Neural cell (in vitro differentiated cells): Measurements from ENCODE around the gene FRK. TPM values are rescaled to one million over a fixed set of nuclear protein-coding genes. Genes with fewer than 3 reads are reported as not detected.

Experiments
- H2AFZ ChIP-seq: fragments of 200-600, 300-800 bp; sonication (generic), shearing (Covaris generic); 2 replicates; pipeline ENCODE4 v1.6.0; 2014; ENCODE audit warnings: low read depth, mild to moderate bottlenecking, antibody characterized with exemption, low read length, moderate library complexity
- H3F3A ChIP-seq: fragments of 200-600 bp; shearing (Covaris generic); 2 replicates; pipeline ENCODE4 v1.6.1; 2016; ENCODE audit warnings: mild to moderate bottlenecking, moderate library complexity, mixed read lengths, antibody characterized with exemption, low read length; ENCODE audit not compliant: insufficient read depth, poor library complexity, severe bottlenecking
- H3K27ac ChIP-seq: fragments of 200-600, 300-800 bp; sonication (generic), shearing (Covaris generic); 2 replicates; pipeline ENCODE4 v1.5.1; 2014; ENCODE audit warnings: mild to moderate bottlenecking, low read length, moderate library complexity
- H3K27me3 ChIP-seq: fragments of 300-800, 200-600 bp; sonication (generic), shearing (Covaris generic); 2 replicates; pipeline ENCODE4 v1.6.0; 2014; ENCODE audit warnings: mild to moderate bottlenecking, low read depth, low read length, moderate library complexity; ENCODE audit not compliant: insufficient read depth
- H3K36me3 ChIP-seq: fragments of 300-800, 200-600 bp; sonication (generic), shearing (Covaris generic); 2 replicates; pipeline ENCODE4 v1.5.1; 2014; ENCODE audit warnings: mild to moderate bottlenecking, antibody characterized with exemption, low read length, moderate library complexity; ENCODE audit not compliant: insufficient read depth
- H3K4me2 ChIP-seq: fragments of 300-800, 200-600 bp; sonication (generic), shearing (Covaris generic); 2 replicates; pipeline ENCODE4 v1.6.0; 2014; ENCODE audit warnings: mild to moderate bottlenecking, low read length
- H3K4me3 ChIP-seq: fragments of 300-800, 200-600 bp; sonication (generic), shearing (Covaris generic); 2 replicates; pipeline ENCODE4 v1.5.1; 2014; ENCODE audit warnings: mild to moderate bottlenecking, low read length, moderate library complexity
- H3K79me2 ChIP-seq: fragments of 200-600 bp; shearing (Covaris generic); replicated peaks from 2 replicates; pipeline ENCODE4 v1.6.0; 2014; ENCODE audit warnings: mild to moderate bottlenecking, low read length, moderate library complexity; ENCODE audit not compliant: insufficient read depth
- H3K9ac ChIP-seq: fragments of 300-800, 200-600 bp; sonication (generic), shearing (Covaris generic); 2 replicates; pipeline ENCODE4 v1.6.1; 2016; ENCODE audit warnings: mild to moderate bottlenecking, low read length, mixed read lengths
- H3K9me2 ChIP-seq: fragments of 200-600 bp; shearing (Covaris generic); 2 replicates; pipeline ENCODE4 v1.6.1; 2016; ENCODE audit warnings: mild to moderate bottlenecking, low read length, mixed read lengths; ENCODE audit not compliant: insufficient read depth
- H3K9me3 ChIP-seq: fragments of 200-600, 300-800 bp; sonication (generic), shearing (Covaris generic); 2 replicates; pipeline ENCODE4 v1.6.1; 2016; ENCODE audit warnings: mild to moderate bottlenecking, mixed run types, low read length, moderate library complexity, mixed read lengths
- H4K20me1 ChIP-seq: fragments of 200-600 bp; shearing (Covaris generic); 2 replicates; pipeline ENCODE4 v1.6.1; 2016; ENCODE audit warnings: mild to moderate bottlenecking, mixed run types; ENCODE audit not compliant: insufficient read depth
- CTCF ChIP-seq: fragments of 450-650 bp; IDR thresholded peaks from 2 replicates; pipeline ENCODE4 v1.5.1; 2014; ENCODE audit warnings: antibody characterized with exemption, mild to moderate bottlenecking, moderate library complexity; ENCODE audit not compliant: poor library complexity, severe bottlenecking
- EP300 ChIP-seq: fragments of 450-650 bp; conservative IDR thresholded peaks from 2 replicates; pipeline ENCODE4 v1.6.1; 2014; ENCODE audit warnings: antibody characterized with exemption, mild to moderate bottlenecking, moderate library complexity; ENCODE audit not compliant: poor library complexity, severe bottlenecking
- EZH2 ChIP-seq: fragments of 200-600, 300-800 bp; shearing (Covaris generic), sonication (generic); IDR thresholded peaks from 2 replicates; pipeline ENCODE4 v1.6.1; 2014; ENCODE audit warnings: antibody characterized with exemption, low read length, borderline replicate concordance, mild to moderate bottlenecking; ENCODE audit not compliant: insufficient read depth, poor library complexity, severe bottlenecking
- MXI1 ChIP-seq: fragments of 450-650 bp; conservative IDR thresholded peaks from 2 replicates; pipeline ENCODE4 v1.6.1; 2014; ENCODE audit warnings: antibody characterized with exemption, mild to moderate bottlenecking; ENCODE audit not compliant: poor library complexity, severe bottlenecking
- POLR2AphosphoS5 ChIP-seq: IDR thresholded peaks from 2 replicates; pipeline ENCODE4 v1.6.1; 2012
- RAD21 ChIP-seq: fragments of 450-650 bp; conservative IDR thresholded peaks from 2 replicates; pipeline ENCODE4 v1.6.1; 2014; ENCODE audit warnings: antibody characterized with exemption, mild to moderate bottlenecking, moderate library complexity
- REST ChIP-seq: IDR thresholded peaks from 2 replicates; pipeline ENCODE4 v1.6.1; 2012; ENCODE audit warnings: borderline replicate concordance
- SMC3 ChIP-seq: fragments of 450-650 bp; conservative IDR thresholded peaks from 2 replicates; pipeline ENCODE4 v1.6.1; 2014; ENCODE audit warnings: antibody characterized with exemption, mild to moderate bottlenecking, moderate library complexity; ENCODE audit not compliant: poor library complexity
- TAF1 ChIP-seq: IDR thresholded peaks from 2 replicates; pipeline ENCODE4 v1.6.1; 2012; ENCODE audit warnings: low read depth
- polyA plus RNA-seq: library from polyadenylated mRNA; depleted of rRNA; stranded (reverse); fragments of >200 nt; gene quantifications from 2 replicates; pipeline ENCODE4 v1.2.3, GENCODE V29; 2014

Gene FRK
- polyA plus RNA-seq, 1 donor from 2014 or later, result not detected

- no peaks in the 10 kb centered on the region for H3K9me2 ChIP-seq
- no peak overlapping the region for H2AFZ ChIP-seq
- no peak overlapping the region for H3K9ac ChIP-seq
- H3F3A ChIP-seq, result no peaks in the 10 kb centered on the region
- no peak overlapping the region for H3K4me3 ChIP-seq
- H3K27ac ChIP-seq, result no peak overlapping the region
- no peaks in the 10 kb centered on the region for H3K9me3 ChIP-seq
- no peaks in the 10 kb centered on the region for H3K27me3 ChIP-seq
- no peak overlapping the region for H3K4me2 ChIP-seq
- H4K20me1 ChIP-seq, result no peaks in the 10 kb centered on the region
- H3K36me3 ChIP-seq, result no peaks in the 10 kb centered on the region
- no peak for TF ChIP-seq CTCF
- TF ChIP-seq EZH2, result no peak
- TF ChIP-seq RAD21, result no peak
- no peak for TF ChIP-seq MXI1
- TF ChIP-seq TAF1, result no peak
- TF ChIP-seq POLR2AphosphoS5, result no peak
- no peak for TF ChIP-seq REST
- TF ChIP-seq EP300, result no peak
- no peak for TF ChIP-seq SMC3
- no peaks in the 10 kb centered on the region for H3K79me2 ChIP-seq
These were observed 48.2 kb downstream of the FRK start for GRCh38 chr6:116012471-116012949.

- no peaks in the 10 kb centered on the region for H3K27me3 ChIP-seq
- H3K9me3 ChIP-seq, result no peaks in the 10 kb centered on the region
- no peaks in the 10 kb centered on the region for H4K20me1 ChIP-seq
- H3K27ac ChIP-seq, result no peak overlapping the region
- no peaks in the 10 kb centered on the region for H3K9me2 ChIP-seq
- no peak overlapping the region for H3K4me3 ChIP-seq
- no peaks in the 10 kb centered on the region for H3F3A ChIP-seq
- H3K4me2 ChIP-seq, result no peak overlapping the region
- H3K79me2 ChIP-seq, result no peaks in the 10 kb centered on the region
- TF ChIP-seq POLR2AphosphoS5 (no peak), CTCF (no peak), REST (no peak), RAD21 (no peak), EZH2 (no peak), SMC3 (no peak), EP300 (no peak), TAF1 (no peak), MXI1 (no peak)
- H3K9ac ChIP-seq, result no peak overlapping the region
- no peak overlapping the region for H2AFZ ChIP-seq
- H3K36me3 ChIP-seq, result no peaks in the 10 kb centered on the region
These were observed 49.2 kb downstream of the FRK start for GRCh38 chr6:116011520-116011919.
